ENCODE measurements around the gene ZNF385D.

- no peak for TF ChIP-seq EZH2 (IDR thresholded peaks at IDR 0.05; ENCODE audit: low read depth, unreplicated experiment)
- TF ChIP-seq CTCF (conservative IDR thresholded peaks at IDR 0.05; ENCODE audit: low read depth in 2 of 2): peak in 1 of 2 experiments; percentile 61; a peak in 2 of 4 replicates
- no peak for TF ChIP-seq EZH2phosphoT487 (IDR thresholded peaks at IDR 0.05; ENCODE audit: unreplicated experiment)
Observed at GRCh38 chr3:21551019-21551418, 200.0 kb downstream of the ZNF385D start.

Measured in GM23338 (cell line).